Measurements from ENCODE around the gene TMEM181.
"Not testable (repeated sequence)": the region's sequence is repeated elsewhere in the genome, so short reads cannot be mapped to it uniquely, and the experiment has no call there.

The TMEM181 gene

DNA sequence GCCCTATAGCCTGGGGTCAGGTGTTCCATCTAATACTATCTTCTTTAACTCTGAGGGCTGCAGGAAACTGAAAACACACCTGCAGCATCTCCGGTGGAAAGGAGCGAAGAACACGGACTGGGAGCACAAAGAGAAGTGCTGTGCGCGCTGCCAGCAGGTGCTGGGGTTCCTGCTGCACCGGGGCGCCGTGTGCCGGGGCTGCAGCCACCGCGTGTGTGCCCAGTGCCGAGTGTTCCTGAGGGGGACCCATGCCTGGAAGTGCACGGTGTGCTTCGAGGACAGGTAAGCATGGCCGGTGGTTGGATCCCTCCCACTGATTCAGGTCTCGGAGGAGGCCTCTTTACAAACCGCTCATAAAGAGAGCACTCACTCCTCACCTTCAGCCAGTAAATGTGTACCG is 105.4 kb downstream of the TMEM181 start:
- TF ChIP-seq, protein P1, sequence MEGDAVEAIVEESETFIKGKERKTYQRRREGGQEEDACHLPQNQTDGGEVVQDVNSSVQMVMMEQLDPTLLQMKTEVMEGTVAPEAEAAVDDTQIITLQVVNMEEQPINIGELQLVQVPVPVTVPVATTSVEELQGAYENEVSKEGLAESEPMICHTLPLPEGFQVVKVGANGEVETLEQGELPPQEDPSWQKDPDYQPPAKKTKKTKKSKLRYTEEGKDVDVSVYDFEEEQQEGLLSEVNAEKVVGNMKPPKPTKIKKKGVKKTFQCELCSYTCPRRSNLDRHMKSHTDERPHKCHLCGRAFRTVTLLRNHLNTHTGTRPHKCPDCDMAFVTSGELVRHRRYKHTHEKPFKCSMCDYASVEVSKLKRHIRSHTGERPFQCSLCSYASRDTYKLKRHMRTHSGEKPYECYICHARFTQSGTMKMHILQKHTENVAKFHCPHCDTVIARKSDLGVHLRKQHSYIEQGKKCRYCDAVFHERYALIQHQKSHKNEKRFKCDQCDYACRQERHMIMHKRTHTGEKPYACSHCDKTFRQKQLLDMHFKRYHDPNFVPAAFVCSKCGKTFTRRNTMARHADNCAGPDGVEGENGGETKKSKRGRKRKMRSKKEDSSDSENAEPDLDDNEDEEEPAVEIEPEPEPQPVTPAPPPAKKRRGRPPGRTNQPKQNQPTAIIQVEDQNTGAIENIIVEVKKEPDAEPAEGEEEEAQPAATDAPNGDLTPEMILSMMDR (IDR thresholded peaks at IDR 0.05; ENCODE audit: extremely low read depth, missing control alignments), result no peak

DNA sequence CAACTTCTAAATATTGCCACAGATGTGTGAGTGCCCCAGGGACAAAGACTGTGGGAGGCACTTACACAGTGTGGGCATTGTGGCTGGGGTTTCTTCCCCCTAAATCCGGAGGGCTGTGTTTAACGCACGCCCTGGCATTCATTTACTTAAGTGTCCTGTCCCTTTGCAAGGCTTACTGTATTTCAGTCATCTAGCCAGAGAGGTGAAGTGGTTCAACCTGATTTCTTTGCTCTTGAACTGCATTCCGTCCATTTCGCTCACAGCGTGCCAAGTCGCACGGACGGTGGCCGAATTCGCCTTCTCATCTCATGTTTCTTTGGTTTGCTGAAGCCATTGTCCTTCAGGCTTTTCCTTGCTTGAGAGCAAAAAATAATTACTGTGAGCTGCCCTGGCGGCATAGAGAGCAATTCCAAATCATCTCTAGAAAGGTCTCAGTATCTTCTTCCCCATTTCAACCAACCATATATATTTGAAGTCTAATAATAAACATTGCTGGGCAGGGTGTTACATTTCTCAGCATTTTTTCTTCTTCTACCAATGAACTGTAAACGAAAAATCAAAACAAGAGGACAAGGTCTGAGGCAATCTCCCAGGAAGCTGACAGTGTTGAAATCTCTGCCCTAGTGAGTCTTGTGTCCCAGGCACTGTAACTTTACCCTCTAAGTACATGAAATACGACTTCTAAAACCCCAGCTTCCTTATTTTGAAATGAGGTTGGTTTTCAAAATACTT is 106.9 kb downstream of the TMEM181 start:
- TF ChIP-seq, protein P1 (IDR thresholded peaks at IDR 0.05; ENCODE audit: extremely low read depth, missing control alignments), result no peak
- DNase-seq (ENCODE audit: low spot score), result peak; percentile 59

More for the DNA sequence above, 105.4 kb downstream of the TMEM181 start:
- no peak for DNase-seq (ENCODE audit: low spot score)

DNA sequence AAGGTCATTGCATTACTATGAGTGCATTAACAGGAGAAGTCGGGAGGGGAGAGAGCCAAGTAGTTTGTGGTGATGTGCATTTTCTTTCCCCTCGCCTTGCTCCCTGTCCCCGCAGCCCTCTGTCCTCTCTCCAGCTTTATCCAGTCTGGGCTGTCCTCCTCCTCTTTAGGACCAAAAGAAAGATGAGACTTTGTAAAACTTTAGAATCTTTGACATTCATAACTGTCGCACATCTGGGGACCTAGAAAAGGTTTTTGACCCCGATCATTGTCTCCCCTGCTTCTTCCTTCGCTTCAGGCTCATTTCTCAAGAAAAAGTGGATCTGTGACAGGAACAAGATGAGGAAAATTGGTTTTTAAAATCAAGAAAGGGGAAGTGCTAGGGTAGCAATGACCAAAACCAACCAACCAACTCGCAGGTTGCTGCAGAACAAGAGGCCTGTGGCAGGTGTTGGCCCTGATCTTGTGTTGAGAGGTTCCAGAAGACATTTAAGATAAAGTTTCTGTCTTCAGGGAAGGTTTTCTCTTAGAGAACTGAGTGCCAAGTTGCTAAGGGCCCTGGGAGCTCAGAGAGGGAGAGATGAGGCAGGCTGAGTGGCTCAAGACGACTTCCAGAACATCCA is 107.6 kb downstream of the TMEM181 start:
- peak; percentile 39 for DNase-seq (ENCODE audit: low spot score)

DNA sequence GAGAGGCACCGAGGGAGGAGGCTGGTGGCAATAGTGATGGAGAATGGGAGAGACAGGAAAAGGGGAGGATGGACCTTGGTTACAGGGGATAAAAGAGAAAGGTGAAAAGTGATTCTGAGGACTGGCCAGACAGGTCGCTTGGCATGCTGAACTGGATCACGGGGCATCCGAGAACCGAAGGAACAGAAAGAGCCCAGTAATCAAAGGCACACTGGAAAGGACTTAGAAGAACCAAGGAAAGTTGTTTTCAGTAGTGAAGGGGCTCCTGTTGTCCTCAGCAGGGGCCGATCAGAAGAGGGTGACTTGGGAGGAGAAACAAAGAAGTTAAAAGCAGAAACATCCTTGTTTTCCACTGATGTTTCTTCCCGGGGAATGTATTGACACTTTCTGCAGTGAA is 108.8 kb downstream of the TMEM181 start:
- no peak for DNase-seq (ENCODE audit: low spot score)
- TF ChIP-seq, protein P1 (IDR thresholded peaks at IDR 0.05; ENCODE audit: extremely low read depth, missing control alignments), result no peak

More for the DNA sequence above, 107.6 kb downstream of the TMEM181 start:
- TF ChIP-seq, protein P1 (IDR thresholded peaks at IDR 0.05; ENCODE audit: extremely low read depth, missing control alignments), result no peak

DNA sequence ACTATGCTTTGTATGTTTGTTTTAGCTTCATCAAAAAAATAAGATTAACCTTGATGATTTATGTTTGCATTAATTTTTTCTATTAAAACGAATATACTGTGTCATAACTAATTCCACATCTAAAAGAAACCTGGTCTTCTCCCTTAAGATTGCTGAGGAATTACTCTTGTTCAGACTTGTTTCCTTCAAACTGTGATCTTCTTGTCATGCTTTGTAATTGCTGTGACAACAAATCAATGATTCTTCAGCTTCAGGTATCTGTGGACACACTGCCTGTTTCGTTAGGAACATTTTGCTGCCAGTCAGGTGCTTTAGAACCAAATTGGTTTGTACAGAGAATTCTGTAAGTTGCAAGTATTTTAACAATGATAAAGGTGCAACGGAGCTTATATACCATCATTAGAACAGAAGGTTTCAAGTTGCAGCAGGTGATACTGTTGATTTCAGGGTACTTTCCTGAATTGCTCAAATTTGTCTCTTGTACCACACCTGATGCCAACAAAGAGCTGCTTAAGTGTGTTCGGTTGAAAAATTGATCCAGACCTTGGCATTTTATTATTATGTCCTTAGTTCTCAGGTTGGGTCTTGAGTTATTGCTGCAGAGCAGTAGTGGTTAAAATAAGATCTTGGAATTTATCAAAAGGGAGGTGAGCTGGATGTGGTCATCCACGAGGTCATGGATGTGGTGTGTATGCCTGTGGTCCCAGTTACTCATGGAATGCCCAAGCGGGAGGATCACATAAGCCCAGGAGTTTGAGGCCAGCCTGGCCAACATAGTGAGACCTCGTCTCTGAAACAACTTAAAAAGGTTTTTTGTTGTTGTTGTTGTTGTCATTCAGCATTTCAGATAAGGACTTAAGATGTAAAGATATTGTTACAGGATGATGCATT is 109.5 kb downstream of the TMEM181 start:
- DNase-seq (ENCODE audit: low spot score), result no peak
- TF ChIP-seq, protein P1 (IDR thresholded peaks at IDR 0.05; ENCODE audit: extremely low read depth, missing control alignments), result no peak

DNA sequence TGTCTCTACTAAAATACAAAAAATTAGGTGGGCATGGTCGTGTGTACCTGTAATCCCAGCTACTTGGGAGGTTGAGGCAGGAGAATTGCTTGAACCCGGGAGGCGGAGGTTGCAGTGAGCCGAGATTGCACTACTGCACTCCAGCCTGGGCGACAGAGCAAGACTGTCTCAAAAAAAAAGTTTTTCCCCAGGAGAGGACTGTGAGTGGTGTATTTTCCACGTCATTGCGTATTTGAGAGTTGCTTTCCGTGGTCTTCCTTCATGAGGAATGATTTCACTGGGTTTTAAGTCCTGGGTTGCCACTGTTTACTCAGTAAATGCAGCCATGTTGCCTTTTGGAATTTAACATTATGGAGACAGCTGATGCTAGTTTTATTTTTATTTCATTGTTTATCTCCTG is 112.2 kb downstream of the TMEM181 start:
- DNase-seq (ENCODE audit: low spot score), result not testable (repeated sequence)

DNA sequence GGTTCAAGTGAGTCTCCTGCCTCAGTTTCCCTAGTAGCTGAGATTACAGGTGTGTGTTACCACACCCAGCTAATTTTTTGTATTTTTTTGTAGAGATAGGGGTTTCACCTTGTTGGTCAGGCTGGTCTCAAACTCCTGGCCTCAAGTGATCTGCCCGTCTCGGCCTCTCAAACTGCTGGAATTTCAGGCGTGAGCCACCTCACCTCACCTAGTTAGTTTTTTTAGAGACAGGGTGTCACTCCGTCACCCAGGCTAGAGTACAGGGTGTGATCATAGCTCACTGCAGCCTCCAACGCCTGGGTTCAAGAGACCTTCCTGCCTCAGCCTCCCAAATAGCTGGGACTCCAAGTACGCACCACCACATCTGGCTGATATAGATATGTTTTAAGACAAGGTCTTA is 112.8 kb downstream of the TMEM181 start:
- no peak for DNase-seq (ENCODE audit: low spot score)
- TF ChIP-seq, protein P1 (IDR thresholded peaks at IDR 0.05; ENCODE audit: extremely low read depth, missing control alignments), result no peak

All from GM20000 (cell line).